Panc1 (cell line): Measurements from ENCODE around the gene JADE2. TPM values are rescaled to one million over a fixed set of nuclear protein-coding genes. Genes with fewer than 3 reads are reported as not detected.
A peak's percentile ranks its signal among the peaks of the same experiment; 100 is the strongest.

ENCODE experiments used
- ATAC-seq: fragments of 200-7000 bp; cut with Tn5 transposase; 2 replicates; pipeline ENCODE4 v1.9.1; 2020; ENCODE audit warnings: mild to moderate bottlenecking, moderate library complexity
- BruUV-seq: library from RNA; stranded (reverse); fragments of 400-500 nt; replicated peaks from 2 replicates; lab custom pipeline; 2021; lab: Mats Ljungman, UMichigan
- CTCF ChIA-PET: fragments of 300-600 bp; sonication (Branson Sonifier 250); formaldehyde crosslinking; loops from one replicate; lab custom pipeline; 2022; ENCODE audit warnings: antibody characterized with exemption; lab: Charles Lee
- POLR2A ChIA-PET: fragments of 300-600 bp; sonication (Branson Sonifier 250); formaldehyde crosslinking; loops from one replicate; lab custom pipeline; 2022; ENCODE audit warnings: antibody characterized with exemption; lab: Charles Lee
- DNase-seq: peaks from one replicate; pipeline ENCODE4 v3.0.0-alpha.2; 2010; ENCODE audit warnings: low read depth, low spot score
- H3K27ac ChIP-seq: 2 replicates; pipeline ENCODE4 v1.5.1; 2011; ENCODE audit warnings: mild to moderate bottlenecking, low read length, inconsistent platforms
- H3K27me3 ChIP-seq: fragments of 200-500 bp; sonication (Bioruptor generic); 2 replicates; pipeline ENCODE4 v1.6.0; 2014; ENCODE audit warnings: low read length, inconsistent platforms; ENCODE audit not compliant: control insufficient read depth, insufficient read depth
- H3K36me3 ChIP-seq: fragments of 200-500 bp; sonication (Bioruptor generic); 2 replicates; pipeline ENCODE4 v1.5.1; 2014; ENCODE audit warnings: inconsistent platforms, mild to moderate bottlenecking, low read length, moderate library complexity; ENCODE audit not compliant: control insufficient read depth, insufficient read depth
- H3K4me1 ChIP-seq: 2 replicates; pipeline ENCODE4 v1.5.1; 2011; ENCODE audit warnings: inconsistent platforms, mild to moderate bottlenecking, low read length, moderate library complexity; ENCODE audit not compliant: control insufficient read depth, insufficient read depth
- H3K4me3 ChIP-seq, 2 experiments: 2 replicates each; pipeline ENCODE4 v1.5.1; 2011 to 2012; ENCODE audit warnings: low read depth in 2 of 2, low read length in 2 of 2, mild to moderate bottlenecking in 2 of 2, inconsistent platforms in 1 of 2, moderate library complexity in 1 of 2
- H3K9me3 ChIP-seq: fragments of 200-500 bp; sonication (Bioruptor generic); 2 replicates; pipeline ENCODE4 v1.5.1; 2014; ENCODE audit warnings: low read depth, mild to moderate bottlenecking, inconsistent platforms, low read length, moderate library complexity; ENCODE audit not compliant: control insufficient read depth, insufficient read depth
- POLR2AphosphoS5 ChIP-seq: IDR thresholded peaks from 2 replicates; pipeline ENCODE4 v1.6.1; 2012; ENCODE audit warnings: mild to moderate bottlenecking, low read depth, low read length, moderate library complexity
- SIN3A ChIP-seq: IDR thresholded peaks from 2 replicates; pipeline ENCODE4 v1.6.1; 2012; ENCODE audit warnings: low read depth, mild to moderate bottlenecking, low read length, moderate library complexity, borderline replicate concordance; ENCODE audit not compliant: insufficient read depth
- TCF7L2 ChIP-seq: IDR thresholded peaks from 2 replicates; pipeline ENCODE4 v1.6.1; 2011; ENCODE audit warnings: mild to moderate bottlenecking, low read depth, low read length, inconsistent platforms
- in situ Hi-C: cut with HindIII; loops from 2 replicates; pipeline ENCODE4 v1.10.0; 2016; ENCODE audit warnings: low sequenced_read_pairs, low pct_unique_long_range_greater_than_20kb
- intact Hi-C: fragments of 100-400 bp; cut with micrococcal nuclease; formaldehyde crosslinking; loops from one replicate; pipeline ENCODE4 v1.10.0; 2022; ENCODE audit not compliant: unreplicated experiment
- total RNA-seq: library from RNA; stranded (reverse); gene quantifications from one replicate; pipeline ENCODE4 v1.2.1, GENCODE V29; 2021; ENCODE audit not compliant: unreplicated experiment
- TF ChIP-seq, protein P1 (sequence below): fragments of 450-650 bp; IDR thresholded peaks from 2 replicates; pipeline ENCODE4 v1.5.1; 2017; ENCODE audit warnings: mild to moderate bottlenecking
- TF ChIP-seq, protein P2 (sequence below), 2 experiments: IDR thresholded peaks; 2 replicates each; pipeline ENCODE4 v1.6.1; 2011 to 2012; ENCODE audit warnings: low read depth in 2 of 2, control low read depth in 1 of 2, low read length in 1 of 2, mild to moderate bottlenecking in 1 of 2, moderate library complexity in 1 of 2; ENCODE audit not compliant: insufficient read depth in 1 of 2

Gene JADE2
- total RNA-seq, 1 experiment from 2014 or later = 80.0 TPM

DNA sequence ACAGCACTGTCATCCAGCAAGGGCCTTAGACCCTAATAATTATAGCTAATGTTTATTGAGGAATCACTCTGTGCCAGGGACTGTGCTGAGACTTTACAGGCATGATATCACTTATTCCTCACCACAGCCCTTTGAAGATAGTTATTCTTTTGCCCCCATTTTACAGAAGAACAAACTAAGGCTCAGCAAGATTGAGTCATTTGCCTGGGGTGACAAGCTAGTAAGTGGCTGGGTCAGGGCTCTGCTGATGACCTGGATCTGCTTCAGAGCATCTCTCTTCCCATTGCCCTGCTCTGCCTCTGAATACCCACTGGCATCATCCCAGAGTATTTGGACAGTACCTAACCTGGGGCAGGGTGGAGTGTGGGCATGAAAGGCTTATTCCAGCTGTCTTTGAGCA, 11.8 kb downstream of the JADE2 start:
- H3K9me3 ChIP-seq = no peaks in the 10 kb centered on the region
- CTCF ChIA-PET = no interaction called here
- no peak for ATAC-seq
- TF ChIP-seq POLR2AphosphoS5 (no peak), TCF7L2 (no peak)
- TF ChIP-seq, protein P1, sequence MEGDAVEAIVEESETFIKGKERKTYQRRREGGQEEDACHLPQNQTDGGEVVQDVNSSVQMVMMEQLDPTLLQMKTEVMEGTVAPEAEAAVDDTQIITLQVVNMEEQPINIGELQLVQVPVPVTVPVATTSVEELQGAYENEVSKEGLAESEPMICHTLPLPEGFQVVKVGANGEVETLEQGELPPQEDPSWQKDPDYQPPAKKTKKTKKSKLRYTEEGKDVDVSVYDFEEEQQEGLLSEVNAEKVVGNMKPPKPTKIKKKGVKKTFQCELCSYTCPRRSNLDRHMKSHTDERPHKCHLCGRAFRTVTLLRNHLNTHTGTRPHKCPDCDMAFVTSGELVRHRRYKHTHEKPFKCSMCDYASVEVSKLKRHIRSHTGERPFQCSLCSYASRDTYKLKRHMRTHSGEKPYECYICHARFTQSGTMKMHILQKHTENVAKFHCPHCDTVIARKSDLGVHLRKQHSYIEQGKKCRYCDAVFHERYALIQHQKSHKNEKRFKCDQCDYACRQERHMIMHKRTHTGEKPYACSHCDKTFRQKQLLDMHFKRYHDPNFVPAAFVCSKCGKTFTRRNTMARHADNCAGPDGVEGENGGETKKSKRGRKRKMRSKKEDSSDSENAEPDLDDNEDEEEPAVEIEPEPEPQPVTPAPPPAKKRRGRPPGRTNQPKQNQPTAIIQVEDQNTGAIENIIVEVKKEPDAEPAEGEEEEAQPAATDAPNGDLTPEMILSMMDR = no peak
- TF ChIP-seq, protein P2, sequence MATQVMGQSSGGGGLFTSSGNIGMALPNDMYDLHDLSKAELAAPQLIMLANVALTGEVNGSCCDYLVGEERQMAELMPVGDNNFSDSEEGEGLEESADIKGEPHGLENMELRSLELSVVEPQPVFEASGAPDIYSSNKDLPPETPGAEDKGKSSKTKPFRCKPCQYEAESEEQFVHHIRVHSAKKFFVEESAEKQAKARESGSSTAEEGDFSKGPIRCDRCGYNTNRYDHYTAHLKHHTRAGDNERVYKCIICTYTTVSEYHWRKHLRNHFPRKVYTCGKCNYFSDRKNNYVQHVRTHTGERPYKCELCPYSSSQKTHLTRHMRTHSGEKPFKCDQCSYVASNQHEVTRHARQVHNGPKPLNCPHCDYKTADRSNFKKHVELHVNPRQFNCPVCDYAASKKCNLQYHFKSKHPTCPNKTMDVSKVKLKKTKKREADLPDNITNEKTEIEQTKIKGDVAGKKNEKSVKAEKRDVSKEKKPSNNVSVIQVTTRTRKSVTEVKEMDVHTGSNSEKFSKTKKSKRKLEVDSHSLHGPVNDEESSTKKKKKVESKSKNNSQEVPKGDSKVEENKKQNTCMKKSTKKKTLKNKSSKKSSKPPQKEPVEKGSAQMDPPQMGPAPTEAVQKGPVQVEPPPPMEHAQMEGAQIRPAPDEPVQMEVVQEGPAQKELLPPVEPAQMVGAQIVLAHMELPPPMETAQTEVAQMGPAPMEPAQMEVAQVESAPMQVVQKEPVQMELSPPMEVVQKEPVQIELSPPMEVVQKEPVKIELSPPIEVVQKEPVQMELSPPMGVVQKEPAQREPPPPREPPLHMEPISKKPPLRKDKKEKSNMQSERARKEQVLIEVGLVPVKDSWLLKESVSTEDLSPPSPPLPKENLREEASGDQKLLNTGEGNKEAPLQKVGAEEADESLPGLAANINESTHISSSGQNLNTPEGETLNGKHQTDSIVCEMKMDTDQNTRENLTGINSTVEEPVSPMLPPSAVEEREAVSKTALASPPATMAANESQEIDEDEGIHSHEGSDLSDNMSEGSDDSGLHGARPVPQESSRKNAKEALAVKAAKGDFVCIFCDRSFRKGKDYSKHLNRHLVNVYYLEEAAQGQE (IDR thresholded peaks at IDR 0.05; ENCODE audit: insufficient read depth in 1 of 2, low read depth in 2 of 2, low read length in 1 of 2) = no peak
- BruUV-seq = no TSS peak
- H3K4me1 ChIP-seq = peaks cover 17% of the 10 kb centered on the region
- H3K4me3 ChIP-seq = no peak overlapping the region
- no peak overlapping the region for H3K27ac ChIP-seq
- no peaks in the 10 kb centered on the region for H3K27me3 ChIP-seq
- peaks cover 12% of the 10 kb centered on the region for H3K36me3 ChIP-seq
- no peak for DNase-seq
- POLR2A ChIA-PET = no interaction called here
- intact Hi-C loops = no loop called here
- in situ Hi-C loops = no loop called here

DNA sequence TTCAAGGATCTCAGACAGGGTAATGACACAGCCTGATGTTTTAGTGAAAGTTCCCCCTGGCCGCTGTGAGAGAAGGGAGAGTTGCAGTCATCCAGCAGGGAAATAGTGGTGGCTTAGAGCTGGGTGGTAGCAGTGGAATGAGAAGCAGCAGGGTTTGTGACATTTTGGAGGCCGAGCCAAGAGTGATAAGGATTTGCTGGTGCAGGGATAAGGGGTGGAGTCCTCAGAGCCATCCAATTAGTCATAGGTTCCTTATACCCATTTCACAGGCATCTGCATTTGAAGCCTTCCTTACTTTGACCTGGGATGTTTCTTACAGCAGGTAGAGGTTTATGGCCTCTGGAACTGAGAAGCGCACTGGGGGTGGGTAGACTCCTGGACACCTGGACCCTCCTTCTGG, 12.8 kb downstream of the JADE2 start:
- H3K4me1 ChIP-seq = peaks cover 8% of the 10 kb centered on the region
- H3K27ac ChIP-seq = no peak overlapping the region
- ChIA-PET CTCF (no interaction called here), POLR2A (no interaction called here)
- TF ChIP-seq, protein P1 = no peak
- TF ChIP-seq TCF7L2 (no peak), POLR2AphosphoS5 (no peak), SIN3A (no peak)
- TF ChIP-seq, protein P2 (IDR thresholded peaks at IDR 0.05; ENCODE audit: insufficient read depth in 1 of 2, low read depth in 2 of 2, low read length in 1 of 2) = no peak
- intact Hi-C loops (no loop called here), in situ Hi-C loops (no loop called here)
- DNase-seq = no peak
- peaks cover 12% of the 10 kb centered on the region for H3K36me3 ChIP-seq
- no peak overlapping the region for H3K4me3 ChIP-seq
- ATAC-seq = peak; percentile 7; the same call in 1 of the 2 replicates
- H3K9me3 ChIP-seq = no peaks in the 10 kb centered on the region
- no TSS peak for BruUV-seq
- no peaks in the 10 kb centered on the region for H3K27me3 ChIP-seq
